GM10248 (cell line): ENCODE results near the gene NTHL1.

Experiments
- CTCF ChIA-PET: fragments of 300-600 bp; sonication (Branson Sonifier 250); formaldehyde crosslinking; extraction: SDS; loops from one replicate; lab custom pipeline; 2021; ENCODE audit warnings: antibody characterized with exemption; lab: Yijun Ruan, JAX
- POLR2A ChIA-PET: fragments of 350-650 bp; sonication (Branson Sonifier 250); formaldehyde crosslinking; extraction: SDS; loops from one replicate; lab custom pipeline; 2020; ENCODE audit warnings: antibody characterized with exemption; lab: Yijun Ruan, JAX
- DNase-seq: peaks from one replicate; pipeline ENCODE4 v3.0.0; 2012; ENCODE audit errors: extremely low spot score
- TF ChIP-seq, protein P1 (sequence below): IDR thresholded peaks from 2 replicates; pipeline ENCODE4 v1.5.1; 2012; ENCODE audit warnings: mild to moderate bottlenecking, low read depth; ENCODE audit errors: extremely low read depth, missing control alignments, control extremely low read depth

NTHL1 gene

GRCh38 chr16:2040787-2041522 lies 6.7 kb downstream of the NTHL1 start:
- TF ChIP-seq, protein P1, sequence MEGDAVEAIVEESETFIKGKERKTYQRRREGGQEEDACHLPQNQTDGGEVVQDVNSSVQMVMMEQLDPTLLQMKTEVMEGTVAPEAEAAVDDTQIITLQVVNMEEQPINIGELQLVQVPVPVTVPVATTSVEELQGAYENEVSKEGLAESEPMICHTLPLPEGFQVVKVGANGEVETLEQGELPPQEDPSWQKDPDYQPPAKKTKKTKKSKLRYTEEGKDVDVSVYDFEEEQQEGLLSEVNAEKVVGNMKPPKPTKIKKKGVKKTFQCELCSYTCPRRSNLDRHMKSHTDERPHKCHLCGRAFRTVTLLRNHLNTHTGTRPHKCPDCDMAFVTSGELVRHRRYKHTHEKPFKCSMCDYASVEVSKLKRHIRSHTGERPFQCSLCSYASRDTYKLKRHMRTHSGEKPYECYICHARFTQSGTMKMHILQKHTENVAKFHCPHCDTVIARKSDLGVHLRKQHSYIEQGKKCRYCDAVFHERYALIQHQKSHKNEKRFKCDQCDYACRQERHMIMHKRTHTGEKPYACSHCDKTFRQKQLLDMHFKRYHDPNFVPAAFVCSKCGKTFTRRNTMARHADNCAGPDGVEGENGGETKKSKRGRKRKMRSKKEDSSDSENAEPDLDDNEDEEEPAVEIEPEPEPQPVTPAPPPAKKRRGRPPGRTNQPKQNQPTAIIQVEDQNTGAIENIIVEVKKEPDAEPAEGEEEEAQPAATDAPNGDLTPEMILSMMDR = no peak
- POLR2A ChIA-PET = interaction anchor here (1.0 kb wide), 1 partner anchor 114 kb away, joined by 3 read pairs; the partner anchor contains the start of gene TRAF7
- CTCF ChIA-PET = interaction anchor here (1.1 to 1.6 kb wide), 3 partner anchors 19 to 100 kb away, joined by 3 to 5 read pairs (median 4); no protein-coding TSS in a partner anchor
- DNase-seq = no peak

DNA sequence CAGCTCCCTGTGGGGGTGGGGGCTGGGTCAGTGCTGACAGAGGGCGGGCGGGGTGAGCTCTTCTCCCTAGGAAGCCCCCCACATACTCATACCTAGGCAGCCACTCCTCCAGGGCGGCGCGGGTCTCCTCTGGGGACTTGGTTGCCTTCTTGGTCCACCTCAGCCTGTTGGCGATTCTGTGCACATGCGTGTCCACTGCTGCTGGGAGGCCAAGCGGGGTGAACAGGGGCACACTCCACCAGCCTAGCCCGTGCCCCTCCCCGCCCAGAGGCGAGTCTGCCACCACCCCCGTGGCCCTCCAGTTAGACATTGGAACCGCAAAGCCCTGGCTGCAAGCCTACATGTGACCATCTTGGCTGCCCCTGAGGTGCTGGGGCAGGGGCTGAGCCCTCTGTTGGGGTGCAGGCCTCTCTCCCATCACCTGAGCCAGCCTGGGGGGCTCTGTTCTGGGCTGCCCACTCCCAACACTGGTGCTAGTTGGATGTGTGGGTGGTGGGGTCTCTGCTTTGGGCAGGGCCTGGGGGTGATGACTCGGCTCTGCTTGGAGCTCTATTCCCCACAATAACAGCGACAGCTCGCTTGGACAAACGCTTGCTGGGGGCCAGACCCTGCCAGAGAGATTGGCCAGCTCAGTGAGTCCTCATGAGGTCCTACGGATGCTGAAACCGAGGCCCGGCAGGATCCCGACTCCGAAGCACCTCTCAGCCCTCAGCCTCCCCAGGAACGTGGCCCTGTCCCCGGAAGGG lies 7.4 kb downstream of the NTHL1 start:
- DNase-seq = no peak
- ChIA-PET CTCF (interaction anchor here (1.1 to 1.6 kb wide), 2 partner anchors 18 to 101 kb away, joined by 4 to 5 read pairs; no protein-coding TSS in a partner anchor), POLR2A (interaction anchor here (0.7 kb wide), 1 partner anchor 115 kb away, joined by 3 read pairs; the partner anchor contains the start of gene TRAF7)
- TF ChIP-seq, protein P1 = no peak

- no peak for DNase-seq
- POLR2A ChIA-PET = interaction anchor here (0.5 to 0.7 kb wide), 3 partner anchors 113 to 1828 kb away, joined by 3 to 7 read pairs (median 4); partner anchors contain the start of gene TRAF7
- TF ChIP-seq, protein P1 = no peak
- CTCF ChIA-PET = interaction anchor here (1.1 to 1.6 kb wide), 3 partner anchors 16 to 990 kb away, joined by 3 to 5 read pairs (median 4); no protein-coding TSS in a partner anchor
Measured at GRCh38 chr16:2039274-2040031, 8.2 kb downstream of the NTHL1 start.

DNA sequence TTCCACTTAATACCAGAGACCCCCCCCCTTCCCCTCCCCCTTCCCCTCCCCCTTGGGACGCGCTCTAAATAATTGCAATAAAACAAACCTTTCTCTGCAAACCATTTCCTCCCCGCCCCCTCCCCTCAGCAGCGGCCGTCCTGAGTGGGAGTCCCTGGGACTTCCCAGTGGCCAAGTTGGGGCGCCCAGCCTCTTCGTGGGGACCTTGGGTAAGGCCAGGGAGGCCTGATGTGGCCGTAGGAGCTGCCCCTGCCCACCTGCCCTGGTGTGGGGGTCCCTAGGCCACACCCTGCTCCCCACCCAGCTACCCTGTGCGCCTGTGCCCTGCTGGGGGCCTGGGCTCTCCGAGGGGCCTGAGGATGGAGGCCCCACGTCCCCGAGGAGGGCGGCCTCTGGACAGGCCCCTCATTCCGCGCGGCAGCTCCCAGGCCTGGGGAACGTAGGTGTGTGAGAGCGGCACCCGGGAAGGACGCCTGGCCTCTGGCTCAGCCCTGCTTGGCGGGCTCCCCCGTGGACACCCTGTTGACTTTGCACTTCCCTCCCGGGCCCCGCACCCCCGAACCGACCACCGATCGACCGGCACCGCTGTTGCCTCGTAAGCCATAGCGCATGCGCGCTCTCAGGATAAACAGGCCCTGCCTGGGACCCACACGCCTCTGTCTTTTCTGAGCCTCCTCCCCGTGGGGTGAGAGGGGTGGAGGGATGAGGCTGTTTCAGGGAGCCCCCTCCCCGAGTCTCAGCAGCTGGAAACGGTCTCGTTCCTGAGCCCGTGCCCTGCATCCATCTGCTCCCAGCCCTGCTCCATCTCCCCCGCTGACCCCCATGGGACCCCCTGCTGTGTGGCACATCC lies 9.0 kb downstream of the NTHL1 start:
- ChIA-PET POLR2A (no interaction called here), CTCF (interaction anchor here (1.1 to 1.2 kb wide), 2 partner anchors 15 to 990 kb away, joined by 3 to 4 read pairs; no protein-coding TSS in a partner anchor)
- TF ChIP-seq, protein P1 = no peak

DNA sequence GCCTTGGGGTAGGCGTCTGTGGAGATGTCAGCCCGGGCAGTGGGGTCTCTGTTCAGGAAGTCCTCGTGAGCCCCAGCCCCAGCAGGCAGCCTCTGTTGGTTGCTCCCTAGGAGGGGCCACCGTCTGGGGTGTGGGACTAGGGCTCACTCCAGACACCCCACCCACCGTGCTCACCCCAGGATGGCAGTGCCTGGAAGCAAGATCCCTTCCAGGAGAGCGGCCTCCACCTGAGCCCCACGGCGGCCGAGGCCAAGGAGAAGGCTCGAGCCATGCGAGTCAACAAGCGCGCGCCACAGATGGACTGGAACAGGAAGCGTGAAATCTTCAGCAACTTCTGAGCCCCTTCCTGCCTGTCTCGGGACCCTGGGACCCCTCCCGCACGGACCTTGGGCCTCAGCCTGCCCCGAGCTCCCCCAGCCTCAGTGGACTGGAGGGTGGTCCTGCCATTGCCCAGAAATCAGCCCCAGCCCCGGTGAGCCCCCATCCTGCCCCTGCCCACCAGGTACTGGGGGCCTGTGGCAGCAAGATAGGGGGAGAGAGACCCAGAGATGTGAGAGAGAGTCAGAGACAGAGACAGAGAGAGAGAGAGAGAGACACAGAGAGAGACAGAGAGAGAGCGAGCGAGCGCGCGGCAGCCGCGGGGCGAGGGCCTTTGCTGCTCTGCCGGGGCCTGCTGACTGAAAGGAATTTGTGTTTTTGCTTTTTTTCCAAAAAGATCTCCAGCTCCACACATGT lies 9.8 kb downstream of the NTHL1 start:
- TF ChIP-seq, protein P1 = no peak
- POLR2A ChIA-PET = no interaction called here
- DNase-seq = no peak
- CTCF ChIA-PET = no interaction called here

More for the DNA sequence above, 9.0 kb downstream of the NTHL1 start:
- DNase-seq = no peak
